Measurements from ENCODE around the gene CYB5RL. TPM values are rescaled to one million over a fixed set of nuclear protein-coding genes. Genes with fewer than 3 reads are reported as not detected.

CYB5RL gene
- total and polyA plus RNA-seq, 2 of the 8 experiments (the other 6 are each of a cell fraction or from before 2014, with no cell fraction given), result 13.2 to 14.1 TPM

- Histone ChIP-seq H3K27ac (ENCODE audit: low read depth, low read length) (no peak overlapping the region), H3K9ac (replicated peaks in 1 of 4; ENCODE audit: extremely low read depth in 1 of 4, low read depth in 3 of 4, low read length in 3 of 4) (no peak overlapping the region), H3K23ac (ENCODE audit: insufficient read length) (no peak overlapping the region), H2BK5ac (ENCODE audit: low read depth, low read length) (no peak overlapping the region), H3K56ac (replicated peaks; ENCODE audit: insufficient read length, low read depth, low read length) (no peak overlapping the region), H3K4ac (replicated peaks; ENCODE audit: insufficient read length, low read depth, low read length) (no peak overlapping the region), H3K4me3 (ENCODE audit: extremely low read depth in 1 of 4, insufficient read depth in 2 of 4, low read depth in 3 of 4, low read length in 4 of 4) (no peak overlapping the region), H2BK12ac (ENCODE audit: low read depth, low read length) (no peak overlapping the region), H3K23me2 (ENCODE audit: low read depth, low read length) (no peaks in the 10 kb centered on the region), H4K8ac (ENCODE audit: extremely low read depth, insufficient read depth, low read length) (no peak overlapping the region), H3K18ac (ENCODE audit: extremely low read depth, low read length) (no peak overlapping the region), H3K79me1 (ENCODE audit: low read depth, low read length) (no peaks in the 10 kb centered on the region), H4K5ac (ENCODE audit: insufficient read length, low read depth, low read length) (no peak overlapping the region), H3K14ac (ENCODE audit: insufficient read length) (no peak overlapping the region), H2AK5ac (ENCODE audit: low read depth, low read length) (no peak overlapping the region), H3K79me2 (ENCODE audit: control insufficient read depth in 1 of 2, insufficient read depth in 2 of 2, low read length in 2 of 2) (no peaks in the 10 kb centered on the region), H3K4me2 (ENCODE audit: insufficient read depth in 1 of 2, low read depth in 2 of 2, low read length in 2 of 2) (no peak overlapping the region), H2BK20ac (ENCODE audit: low read length) (no peak overlapping the region), H4K20me1 (replicated peaks in 1 of 2; ENCODE audit: control insufficient read depth in 1 of 2, insufficient read depth in 2 of 2, low read length in 2 of 2) (peaks cover 0 to 3% of the 10 kb centered on the region in 2 experiments), H3K27me3 (replicated peaks in 1 of 4; ENCODE audit: control insufficient read depth in 3 of 4, extremely low read depth in 1 of 4, insufficient read depth in 3 of 4, low read length in 3 of 4) (no peaks in the 10 kb centered on the region), H3K36me3 (ENCODE audit: control insufficient read depth in 2 of 4, insufficient read depth in 4 of 4, low read length in 3 of 4) (no peaks in the 10 kb centered on the region), H2BK15ac (ENCODE audit: low read length) (no peak overlapping the region), H3K4me1 (replicated peaks in 1 of 4; ENCODE audit: control insufficient read depth in 3 of 4, insufficient read depth in 4 of 4, low read length in 3 of 4) (peaks cover 0 to 7% (median 0%) of the 10 kb centered on the region in 4 experiments; a peak in 1 of 7 replicates), H3K9me3 (ENCODE audit: insufficient read depth in 2 of 2, low read depth in 1 of 2, low read length in 1 of 2) (no peaks in the 10 kb centered on the region), H4K91ac (replicated peaks; ENCODE audit: insufficient read length, low read length) (no peak overlapping the region), H2BK120ac (replicated peaks; ENCODE audit: low read depth, low read length) (no peak overlapping the region), H2AFZ (ENCODE audit: low read length) (no peak overlapping the region)
- TF ChIP-seq SUZ12 (IDR thresholded peaks at IDR 0.05; ENCODE audit: low read length) (no peak), SP1 (IDR thresholded peaks at IDR 0.05; ENCODE audit: low read depth, low read length) (no peak), SAP30 (IDR thresholded peaks at IDR 0.05; ENCODE audit: insufficient read depth, insufficient replicate concordance, low read length) (no peak), CTBP2 (IDR thresholded peaks at IDR 0.05; ENCODE audit: borderline replicate concordance, insufficient read depth, insufficient read length, low read length) (no peak), TAF7 (optimal IDR thresholded peaks at IDR 0.05; ENCODE audit: borderline replicate concordance, low read depth, low read length) (no peak)
- FAIRE-seq (no peak), DNase-seq (ENCODE audit: low read depth in 1 of 2, low spot score in 2 of 2) (no peak)
- 88% methylated on average over 9 of the region's 9 CpGs; no CpG with 5 or more reads in 1 of the 2 experiments for WGBS, 2 experiments (ENCODE audit: extremely low coverage in 1 of 2, insufficient coverage in 1 of 2, insufficient read length in 1 of 2, insufficient replicate concordance in 2 of 2, low coverage in 1 of 2, low lambda C conversion rate in 2 of 2, missing lambda C conversion rate in 1 of 2)
- ChIA-PET POLR2A (ENCODE audit: partially characterized antibody) (interaction anchor here (1.3 kb wide), 2 partner anchors 8 to 12 kb away, joined by 3 read pairs; no protein-coding TSS in a partner anchor), CTCF (ENCODE audit: partially characterized antibody) (interaction anchor here (0.6 to 3.3 kb wide), 8 partner anchors 12 to 622 kb away, joined by 3 to 13 read pairs (median 4); no protein-coding TSS in a partner anchor)
These were observed 26.1 kb downstream of the CYB5RL start for GRCh38 chr1:54173681-54174080.

Data from H1 (cell line).